HepG2 (cell line): ENCODE results near the gene IL6ST. TPM values are rescaled to one million over a fixed set of nuclear protein-coding genes. Genes with fewer than 3 reads are reported as not detected.

Experiments used
- ARNT2 ChIP-seq: sonication (generic); formaldehyde crosslinking; IDR thresholded peaks from 2 replicates; pipeline ENCODE4 v1.8.0; 2022; ENCODE audit warnings: mild to moderate bottlenecking, low read depth, missing genetic modification reagents, moderate library complexity
- EZH2 ChIP-seq: conservative IDR thresholded peaks from 2 replicates; pipeline ENCODE4 v1.6.1; 2012; ENCODE audit warnings: mild to moderate bottlenecking, low read depth, low read length, moderate library complexity
- GTF2F1 ChIP-seq: fragments of 150-350 bp; IDR thresholded peaks from 2 replicates; pipeline ENCODE4 v1.6.1; 2014; ENCODE audit warnings: low read length
- HMG20B ChIP-seq: conservative IDR thresholded peaks from 2 replicates; pipeline ENCODE4 v1.6.1; 2016; ENCODE audit warnings: missing genetic modification reagents, missing compliant biosample characterization
- MAFF ChIP-seq: IDR thresholded peaks from 2 replicates; pipeline ENCODE4 v1.6.1; 2011; ENCODE audit warnings: low read depth, low read length, improper control_type of control experiment
- SIX1 ChIP-seq: sonication (generic); formaldehyde crosslinking; IDR thresholded peaks from 2 replicates; pipeline ENCODE4 v1.4.0; 2020; ENCODE audit warnings: missing genetic modification reagents, borderline replicate concordance
- SRF ChIP-seq: IDR thresholded peaks from 2 replicates; pipeline ENCODE4 v1.6.1; 2011; ENCODE audit warnings: mild to moderate bottlenecking, low read depth, low read length, moderate library complexity
- STAT5B ChIP-seq: sonication (generic); formaldehyde crosslinking; IDR thresholded peaks from 2 replicates; pipeline ENCODE4 v1.4.0; 2020; ENCODE audit warnings: missing genetic modification reagents
- ZNF564 ChIP-seq: sonication (generic); formaldehyde crosslinking; IDR thresholded peaks from 2 replicates; pipeline ENCODE4 v1.8.1; 2023; ENCODE audit warnings: mild to moderate bottlenecking, missing genetic modification reagents
- ZNF737 ChIP-seq: sonication (generic); formaldehyde crosslinking; IDR thresholded peaks from 2 replicates; pipeline ENCODE4 v1.5.0; 2020; ENCODE audit warnings: missing genetic modification reagents, mild to moderate bottlenecking, borderline replicate concordance
- ZNF792 ChIP-seq: IDR thresholded peaks from 2 replicates; pipeline ENCODE4 v1.6.1; 2016
- ZSCAN30 ChIP-seq: sonication (generic); formaldehyde crosslinking; IDR thresholded peaks from 2 replicates; pipeline ENCODE4 v1.5.0; 2020; ENCODE audit warnings: mild to moderate bottlenecking, missing genetic modification reagents
- polyA plus RNA-seq, 8 experiments: library from polyadenylated mRNA; depleted of rRNA in 3 of 8; stranded (reverse) in 7 of 8; unstranded in 1 of 8; fragments of >200 nt; fragmentation: Illumina TruSeq in 4 of 8; extraction: Trizol in 4 of 8; gene quantifications; 2 replicates each; pipeline versions ENCODE4 v1.2.1 to v1.2.3, GENCODE V29; 2011 to 2016; ENCODE audit warnings: low read depth in 4 of 8, missing spikeins in 1 of 8, mixed read lengths in 1 of 8; ENCODE audit not compliant: insufficient read depth in 1 of 8
- total RNA-seq, 5 experiments: library from RNA; depleted of rRNA; stranded (reverse); fragments of >200 nt; fragmentation: Illumina TruSeq; extraction: Trizol; gene quantifications; 2 replicates each; pipeline ENCODE4 v1.2.3, GENCODE V29; 2016; ENCODE audit warnings: low read depth in 1 of 5
- TF ChIP-seq, protein P1 (sequence below): sonication (generic); formaldehyde crosslinking; IDR thresholded peaks from 2 replicates; pipeline ENCODE4 v1.9.0; 2022; ENCODE audit warnings: missing genetic modification reagents, mild to moderate bottlenecking, borderline replicate concordance
- TF ChIP-seq, protein P2 (sequence below): sonication (generic); formaldehyde crosslinking; IDR thresholded peaks from 2 replicates; pipeline ENCODE4 v1.4.0; 2020; ENCODE audit warnings: missing genetic modification reagents, borderline replicate concordance
- TF ChIP-seq, protein P3 (sequence below): sonication (generic); formaldehyde crosslinking; IDR thresholded peaks from 2 replicates; pipeline ENCODE4 v1.4.0; 2020; ENCODE audit warnings: mild to moderate bottlenecking, missing genetic modification reagents
- TF ChIP-seq, protein P4 (sequence below): sonication (generic); formaldehyde crosslinking; IDR thresholded peaks from 2 replicates; pipeline ENCODE4 v1.5.1; 2020; ENCODE audit warnings: missing genetic modification reagents, mild to moderate bottlenecking, borderline replicate concordance
- TF ChIP-seq, protein P5 (sequence below): sonication (generic); formaldehyde crosslinking; IDR thresholded peaks from 2 replicates; pipeline ENCODE4 v1.8.1; 2022; ENCODE audit warnings: mild to moderate bottlenecking, missing genetic modification reagents
- TF ChIP-seq, protein P6 (sequence below): fragments of 450-650 bp; IDR thresholded peaks from 2 replicates; pipeline ENCODE4 v1.6.1; 2016
- TF ChIP-seq, protein P7 (sequence below): sonication (generic); formaldehyde crosslinking; conservative IDR thresholded peaks from 2 replicates; pipeline ENCODE4 v1.8.1; 2023; ENCODE audit warnings: missing genetic modification reagents

The IL6ST gene
- total and polyA plus RNA-seq, 2 of the 13 experiments (the other 11 are each of a cell fraction or from before 2014, with no cell fraction given) = 66.6 to 166 TPM

DNA sequence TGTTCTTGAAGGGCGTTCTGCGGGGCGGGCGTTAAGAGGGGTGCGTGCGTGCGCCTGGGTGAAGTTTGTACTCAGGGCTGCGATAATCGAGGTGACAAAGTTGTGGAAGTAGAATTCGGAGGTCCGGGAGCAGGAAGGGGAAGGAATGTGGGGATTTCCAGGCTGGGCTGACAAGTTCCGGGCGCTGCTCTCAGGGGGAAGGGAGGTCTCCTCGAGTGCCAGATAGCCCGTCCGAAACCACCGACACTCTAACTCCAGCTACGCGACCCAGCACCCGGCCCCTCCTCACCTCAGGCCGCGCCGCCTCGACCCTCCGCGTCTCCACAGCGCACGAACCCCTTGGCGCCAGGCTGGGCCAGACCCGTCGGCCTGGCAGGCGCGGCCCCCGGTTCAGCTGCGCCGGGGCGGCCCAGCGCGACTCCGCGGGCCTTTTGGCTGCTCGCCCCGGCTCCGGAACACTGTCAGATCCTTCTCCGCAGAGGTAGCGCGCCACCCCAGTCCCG, at the start of gene IL6ST (continued):
- TF ChIP-seq, protein P1, sequence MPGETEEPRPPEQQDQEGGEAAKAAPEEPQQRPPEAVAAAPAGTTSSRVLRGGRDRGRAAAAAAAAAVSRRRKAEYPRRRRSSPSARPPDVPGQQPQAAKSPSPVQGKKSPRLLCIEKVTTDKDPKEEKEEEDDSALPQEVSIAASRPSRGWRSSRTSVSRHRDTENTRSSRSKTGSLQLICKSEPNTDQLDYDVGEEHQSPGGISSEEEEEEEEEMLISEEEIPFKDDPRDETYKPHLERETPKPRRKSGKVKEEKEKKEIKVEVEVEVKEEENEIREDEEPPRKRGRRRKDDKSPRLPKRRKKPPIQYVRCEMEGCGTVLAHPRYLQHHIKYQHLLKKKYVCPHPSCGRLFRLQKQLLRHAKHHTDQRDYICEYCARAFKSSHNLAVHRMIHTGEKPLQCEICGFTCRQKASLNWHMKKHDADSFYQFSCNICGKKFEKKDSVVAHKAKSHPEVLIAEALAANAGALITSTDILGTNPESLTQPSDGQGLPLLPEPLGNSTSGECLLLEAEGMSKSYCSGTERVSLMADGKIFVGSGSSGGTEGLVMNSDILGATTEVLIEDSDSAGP = peak; percentile 76; the same call in 1 of the 2 replicates
- TF ChIP-seq ZNF792 = no peak
- TF ChIP-seq, protein P2, sequence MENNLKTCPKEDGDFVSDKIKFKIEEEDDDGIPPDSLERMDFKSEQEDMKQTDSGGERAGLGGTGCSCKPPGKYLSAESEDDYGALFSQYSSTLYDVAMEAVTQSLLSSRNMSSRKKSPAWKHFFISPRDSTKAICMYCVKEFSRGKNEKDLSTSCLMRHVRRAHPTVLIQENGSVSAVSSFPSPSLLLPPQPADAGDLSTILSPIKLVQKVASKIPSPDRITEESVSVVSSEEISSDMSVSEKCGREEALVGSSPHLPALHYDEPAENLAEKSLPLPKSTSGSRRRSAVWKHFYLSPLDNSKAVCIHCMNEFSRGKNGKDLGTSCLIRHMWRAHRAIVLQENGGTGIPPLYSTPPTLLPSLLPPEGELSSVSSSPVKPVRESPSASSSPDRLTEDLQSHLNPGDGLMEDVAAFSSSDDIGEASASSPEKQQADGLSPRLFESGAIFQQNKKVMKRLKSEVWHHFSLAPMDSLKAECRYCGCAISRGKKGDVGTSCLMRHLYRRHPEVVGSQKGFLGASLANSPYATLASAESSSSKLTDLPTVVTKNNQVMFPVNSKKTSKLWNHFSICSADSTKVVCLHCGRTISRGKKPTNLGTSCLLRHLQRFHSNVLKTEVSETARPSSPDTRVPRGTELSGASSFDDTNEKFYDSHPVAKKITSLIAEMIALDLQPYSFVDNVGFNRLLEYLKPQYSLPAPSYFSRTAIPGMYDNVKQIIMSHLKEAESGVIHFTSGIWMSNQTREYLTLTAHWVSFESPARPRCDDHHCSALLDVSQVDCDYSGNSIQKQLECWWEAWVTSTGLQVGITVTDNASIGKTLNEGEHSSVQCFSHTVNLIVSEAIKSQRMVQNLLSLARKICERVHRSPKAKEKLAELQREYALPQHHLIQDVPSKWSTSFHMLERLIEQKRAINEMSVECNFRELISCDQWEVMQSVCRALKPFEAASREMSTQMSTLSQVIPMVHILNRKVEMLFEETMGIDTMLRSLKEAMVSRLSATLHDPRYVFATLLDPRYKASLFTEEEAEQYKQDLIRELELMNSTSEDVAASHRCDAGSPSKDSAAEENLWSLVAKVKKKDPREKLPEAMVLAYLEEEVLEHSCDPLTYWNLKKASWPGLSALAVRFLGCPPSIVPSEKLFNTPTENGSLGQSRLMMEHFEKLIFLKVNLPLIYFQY (CRISPR knock-in tag) = peak; percentile 23; the same call in 1 of the 2 replicates
- TF ChIP-seq, protein P3, sequence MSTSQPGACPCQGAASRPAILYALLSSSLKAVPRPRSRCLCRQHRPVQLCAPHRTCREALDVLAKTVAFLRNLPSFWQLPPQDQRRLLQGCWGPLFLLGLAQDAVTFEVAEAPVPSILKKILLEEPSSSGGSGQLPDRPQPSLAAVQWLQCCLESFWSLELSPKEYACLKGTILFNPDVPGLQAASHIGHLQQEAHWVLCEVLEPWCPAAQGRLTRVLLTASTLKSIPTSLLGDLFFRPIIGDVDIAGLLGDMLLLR (CRISPR knock-in tag) = peak; percentile 85; the same call in 1 of the 2 replicates
- no peak for TF ChIP-seq ZNF737
- TF ChIP-seq MAFF = no peak
- TF ChIP-seq EZH2 = no peak
- TF ChIP-seq SRF = no peak
- TF ChIP-seq HMG20B = no peak
- TF ChIP-seq STAT5B (CRISPR knock-in tag) = no peak
- TF ChIP-seq, protein P4, sequence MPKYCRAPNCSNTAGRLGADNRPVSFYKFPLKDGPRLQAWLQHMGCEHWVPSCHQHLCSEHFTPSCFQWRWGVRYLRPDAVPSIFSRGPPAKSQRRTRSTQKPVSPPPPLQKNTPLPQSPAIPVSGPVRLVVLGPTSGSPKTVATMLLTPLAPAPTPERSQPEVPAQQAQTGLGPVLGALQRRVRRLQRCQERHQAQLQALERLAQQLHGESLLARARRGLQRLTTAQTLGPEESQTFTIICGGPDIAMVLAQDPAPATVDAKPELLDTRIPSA = no peak; the same call in 1 of the 2 replicates
- TF ChIP-seq, protein P5, sequence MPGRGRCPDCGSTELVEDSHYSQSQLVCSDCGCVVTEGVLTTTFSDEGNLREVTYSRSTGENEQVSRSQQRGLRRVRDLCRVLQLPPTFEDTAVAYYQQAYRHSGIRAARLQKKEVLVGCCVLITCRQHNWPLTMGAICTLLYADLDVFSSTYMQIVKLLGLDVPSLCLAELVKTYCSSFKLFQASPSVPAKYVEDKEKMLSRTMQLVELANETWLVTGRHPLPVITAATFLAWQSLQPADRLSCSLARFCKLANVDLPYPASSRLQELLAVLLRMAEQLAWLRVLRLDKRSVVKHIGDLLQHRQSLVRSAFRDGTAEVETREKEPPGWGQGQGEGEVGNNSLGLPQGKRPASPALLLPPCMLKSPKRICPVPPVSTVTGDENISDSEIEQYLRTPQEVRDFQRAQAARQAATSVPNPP (CRISPR knock-in tag) = 0 out of 2 replicates have a peak, but pooled peaks have one; percentile 70
- peak; percentile 24; the same call in 1 of the 2 replicates for TF ChIP-seq SIX1 (CRISPR knock-in tag)
- TF ChIP-seq ARNT2 (CRISPR knock-in tag) = peak; percentile 89; the same call in 1 of the 2 replicates
- TF ChIP-seq ZNF564 (CRISPR knock-in tag) = 0 out of 2 replicates have a peak, but pooled peaks have one; percentile 70
- no peak for TF ChIP-seq GTF2F1
- TF ChIP-seq, protein P6, sequence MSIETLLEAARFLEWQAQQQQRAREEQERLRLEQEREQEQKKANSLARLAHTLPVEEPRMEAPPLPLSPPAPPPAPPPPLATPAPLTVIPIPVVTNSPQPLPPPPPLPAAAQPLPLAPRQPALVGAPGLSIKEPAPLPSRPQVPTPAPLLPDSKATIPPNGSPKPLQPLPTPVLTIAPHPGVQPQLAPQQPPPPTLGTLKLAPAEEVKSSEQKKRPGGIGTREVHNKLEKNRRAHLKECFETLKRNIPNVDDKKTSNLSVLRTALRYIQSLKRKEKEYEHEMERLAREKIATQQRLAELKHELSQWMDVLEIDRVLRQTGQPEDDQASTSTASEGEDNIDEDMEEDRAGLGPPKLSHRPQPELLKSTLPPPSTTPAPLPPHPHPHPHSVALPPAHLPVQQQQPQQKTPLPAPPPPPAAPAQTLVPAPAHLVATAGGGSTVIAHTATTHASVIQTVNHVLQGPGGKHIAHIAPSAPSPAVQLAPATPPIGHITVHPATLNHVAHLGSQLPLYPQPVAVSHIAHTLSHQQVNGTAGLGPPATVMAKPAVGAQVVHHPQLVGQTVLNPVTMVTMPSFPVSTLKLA = no peak
- TF ChIP-seq, protein P7, sequence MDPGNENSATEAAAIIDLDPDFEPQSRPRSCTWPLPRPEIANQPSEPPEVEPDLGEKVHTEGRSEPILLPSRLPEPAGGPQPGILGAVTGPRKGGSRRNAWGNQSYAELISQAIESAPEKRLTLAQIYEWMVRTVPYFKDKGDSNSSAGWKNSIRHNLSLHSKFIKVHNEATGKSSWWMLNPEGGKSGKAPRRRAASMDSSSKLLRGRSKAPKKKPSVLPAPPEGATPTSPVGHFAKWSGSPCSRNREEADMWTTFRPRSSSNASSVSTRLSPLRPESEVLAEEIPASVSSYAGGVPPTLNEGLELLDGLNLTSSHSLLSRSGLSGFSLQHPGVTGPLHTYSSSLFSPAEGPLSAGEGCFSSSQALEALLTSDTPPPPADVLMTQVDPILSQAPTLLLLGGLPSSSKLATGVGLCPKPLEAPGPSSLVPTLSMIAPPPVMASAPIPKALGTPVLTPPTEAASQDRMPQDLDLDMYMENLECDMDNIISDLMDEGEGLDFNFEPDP = 0 out of 2 replicates have a peak, but pooled peaks have one; percentile 27
- TF ChIP-seq ZSCAN30 = no peak
